Lower leg skin (tissue), 3 donors: ENCODE results near the gene HDAC3.

ENCODE experiments used
- POLR2A ChIP-seq, 2 donors: fragments of 450-650 bp; IDR thresholded peaks; one replicate each; pipeline ENCODE4 v1.6.1; 2016 to 2017; ENCODE audit warnings: antibody characterized with exemption in 2 of 2, mild to moderate bottlenecking in 1 of 2, moderate library complexity in 1 of 2
- TF ChIP-seq, protein P1 (sequence below), 3 donors: fragments of 450-650 bp; IDR thresholded peaks; one replicate each; pipeline ENCODE4 v1.5.1; 2016; ENCODE audit warnings: antibody characterized with exemption in 3 of 3, mild to moderate bottlenecking in 3 of 3, moderate library complexity in 2 of 3

DNA sequence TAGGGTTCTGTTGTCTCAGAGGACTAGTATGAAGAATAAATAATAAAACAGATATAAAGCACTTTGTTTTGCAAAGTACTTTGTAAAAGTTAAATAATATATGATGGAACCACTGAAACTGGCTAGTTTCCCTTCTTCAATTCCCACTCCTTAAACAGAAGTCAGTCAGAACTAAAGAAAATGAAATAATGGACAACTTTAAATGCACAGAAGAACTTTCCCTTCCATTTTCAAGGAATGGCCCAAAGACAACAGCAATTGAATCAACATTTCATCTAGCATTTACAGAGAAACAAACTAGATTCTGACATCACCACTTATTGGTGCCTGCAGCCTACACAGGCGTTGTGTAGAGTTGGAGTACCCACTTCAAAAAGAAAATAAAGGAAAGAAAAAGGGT lies 34.0 kb downstream of the HDAC3 start:
- TF ChIP-seq, protein P1, sequence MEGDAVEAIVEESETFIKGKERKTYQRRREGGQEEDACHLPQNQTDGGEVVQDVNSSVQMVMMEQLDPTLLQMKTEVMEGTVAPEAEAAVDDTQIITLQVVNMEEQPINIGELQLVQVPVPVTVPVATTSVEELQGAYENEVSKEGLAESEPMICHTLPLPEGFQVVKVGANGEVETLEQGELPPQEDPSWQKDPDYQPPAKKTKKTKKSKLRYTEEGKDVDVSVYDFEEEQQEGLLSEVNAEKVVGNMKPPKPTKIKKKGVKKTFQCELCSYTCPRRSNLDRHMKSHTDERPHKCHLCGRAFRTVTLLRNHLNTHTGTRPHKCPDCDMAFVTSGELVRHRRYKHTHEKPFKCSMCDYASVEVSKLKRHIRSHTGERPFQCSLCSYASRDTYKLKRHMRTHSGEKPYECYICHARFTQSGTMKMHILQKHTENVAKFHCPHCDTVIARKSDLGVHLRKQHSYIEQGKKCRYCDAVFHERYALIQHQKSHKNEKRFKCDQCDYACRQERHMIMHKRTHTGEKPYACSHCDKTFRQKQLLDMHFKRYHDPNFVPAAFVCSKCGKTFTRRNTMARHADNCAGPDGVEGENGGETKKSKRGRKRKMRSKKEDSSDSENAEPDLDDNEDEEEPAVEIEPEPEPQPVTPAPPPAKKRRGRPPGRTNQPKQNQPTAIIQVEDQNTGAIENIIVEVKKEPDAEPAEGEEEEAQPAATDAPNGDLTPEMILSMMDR (IDR thresholded peaks at IDR 0.05), result no peak
- no peak for TF ChIP-seq POLR2A (IDR thresholded peaks at IDR 0.05)
